HG02642 (cell line): ENCODE results near the gene ITIH4.
"Not testable (repeated sequence)": the region's sequence is repeated elsewhere in the genome, so short reads cannot be mapped to it uniquely, and the experiment has no call there.

Source experiments
- ATAC-seq: cut with Tn5 transposase; IDR thresholded peaks from one replicate; pipeline ENCODE4 v1.9.1; 2021; ENCODE audit warnings: mild to moderate bottlenecking; ENCODE audit not compliant: unreplicated experiment, poor library complexity

Gene ITIH4

DNA sequence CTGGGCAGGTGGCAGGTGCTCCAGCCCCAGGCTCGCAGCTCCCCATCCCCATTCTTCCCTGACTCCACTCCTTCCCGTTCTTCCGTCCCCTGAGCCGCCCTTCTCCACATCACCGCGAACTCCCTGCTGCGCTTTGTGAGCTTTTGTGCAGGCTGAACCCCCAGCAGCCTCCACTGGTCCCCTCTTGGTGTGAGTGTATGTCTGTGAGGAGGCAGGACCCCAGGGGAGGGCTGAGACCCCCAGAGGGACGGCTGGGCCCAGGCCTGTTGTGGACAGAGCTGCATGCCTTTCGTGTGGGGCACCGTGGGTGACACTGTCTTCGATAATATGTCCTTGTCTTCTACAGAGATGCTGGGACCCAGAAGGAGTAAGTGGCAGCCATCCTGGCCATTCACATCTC lies 43.2 kb downstream of the ITIH4 start:
- ATAC-seq = no peak

DNA sequence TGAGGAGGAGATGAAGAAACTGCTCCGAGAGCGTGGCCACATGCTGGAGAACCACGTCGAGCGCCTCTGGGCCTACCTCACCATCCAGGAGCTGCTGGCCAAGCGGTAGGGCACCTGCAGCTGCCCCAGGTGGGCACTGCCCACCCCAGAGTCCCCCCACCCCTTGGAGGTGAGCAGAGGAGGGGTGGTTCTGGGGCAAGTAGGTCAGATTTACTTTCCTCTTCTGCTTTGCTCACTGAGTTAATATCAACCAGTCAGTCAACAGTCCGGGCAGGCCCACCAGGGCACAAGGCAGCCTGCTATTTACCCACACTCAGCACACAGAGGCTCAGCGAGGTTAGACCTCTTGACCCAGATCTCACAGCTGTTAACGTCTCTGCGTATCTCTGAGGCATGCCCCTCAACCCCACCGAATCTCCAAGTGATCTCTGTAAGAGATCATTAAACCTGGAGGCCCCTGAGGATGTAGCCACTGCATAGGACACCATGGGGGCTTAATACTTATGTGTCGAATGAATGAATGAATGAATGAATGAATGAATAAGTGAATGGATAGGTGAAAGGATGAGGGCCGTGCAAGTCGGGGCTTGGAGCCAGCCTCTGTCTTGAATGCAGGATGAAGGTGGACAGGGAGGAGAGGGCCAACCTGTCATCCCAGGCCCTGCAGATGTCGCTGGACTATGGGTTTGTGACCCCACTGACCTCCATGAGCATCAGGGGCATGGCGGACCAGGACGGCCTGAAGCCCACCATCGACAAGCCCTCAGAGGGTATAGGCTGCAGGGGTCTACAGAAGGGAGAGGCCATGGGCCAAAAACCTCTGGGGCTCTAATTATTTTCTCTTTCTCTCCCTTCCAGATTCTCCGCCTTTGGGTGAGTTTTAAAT lies 43.9 kb downstream of the ITIH4 start:
- ATAC-seq = no peak

DNA sequence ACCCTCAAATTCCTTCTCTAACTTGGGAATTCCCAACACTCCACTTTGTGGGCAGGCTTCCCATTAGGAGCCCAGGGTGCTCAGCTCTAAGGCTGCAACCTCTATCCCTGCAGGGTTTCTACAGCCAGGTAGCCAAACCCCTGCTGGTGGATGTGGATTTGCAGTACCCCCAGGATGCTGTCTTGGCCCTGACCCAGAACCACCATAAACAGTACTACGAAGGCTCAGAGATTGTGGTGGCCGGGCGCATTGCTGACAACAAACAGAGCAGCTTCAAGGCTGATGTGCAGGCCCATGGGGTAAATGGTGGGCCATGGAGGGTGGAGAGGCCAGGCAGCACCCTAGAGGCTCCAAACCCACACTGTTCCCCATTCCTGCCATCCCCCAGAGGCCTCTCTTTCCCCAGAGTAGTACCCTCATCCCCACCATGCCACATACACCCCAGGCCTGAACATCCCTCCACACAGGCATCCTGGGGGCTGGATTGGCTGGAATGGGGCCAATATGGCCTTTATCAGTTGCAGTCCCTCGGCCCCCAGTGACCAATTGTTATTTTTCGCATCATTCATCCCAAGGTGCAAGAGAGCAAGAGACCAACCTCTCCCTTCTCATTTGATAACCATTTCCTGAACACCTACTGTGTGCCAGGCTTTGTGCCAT lies 45.4 kb downstream of the ITIH4 start:
- ATAC-seq = no peak

DNA sequence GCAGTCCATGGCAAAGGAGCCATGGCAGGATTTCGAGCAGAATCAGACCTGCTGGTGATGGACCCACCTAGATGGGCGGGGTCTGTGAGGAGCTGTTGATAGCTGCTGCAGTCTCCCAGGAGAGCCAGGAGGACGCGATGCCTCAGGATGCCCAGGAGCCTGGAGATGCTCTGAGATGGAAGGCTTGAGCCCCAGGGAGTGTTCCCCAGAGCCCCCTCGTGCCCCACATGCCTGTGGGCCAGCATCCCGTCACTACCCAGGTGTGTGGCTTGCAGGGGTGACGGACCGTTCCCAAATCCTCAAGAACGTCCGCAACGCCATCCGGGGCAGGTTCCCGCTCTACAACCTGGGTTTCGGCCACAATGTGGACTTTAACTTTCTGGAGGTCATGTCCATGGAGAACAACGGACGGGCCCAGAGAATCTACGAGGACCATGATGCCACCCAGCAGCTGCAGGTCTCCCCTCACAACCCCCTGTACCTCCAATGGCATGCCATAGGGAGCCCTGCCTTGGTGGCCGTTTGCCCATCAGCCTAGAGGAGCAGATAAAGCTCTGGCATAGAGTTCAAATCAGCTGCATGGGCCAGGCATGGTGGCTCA lies 46.4 kb downstream of the ITIH4 start:
- ATAC-seq = no peak

DNA sequence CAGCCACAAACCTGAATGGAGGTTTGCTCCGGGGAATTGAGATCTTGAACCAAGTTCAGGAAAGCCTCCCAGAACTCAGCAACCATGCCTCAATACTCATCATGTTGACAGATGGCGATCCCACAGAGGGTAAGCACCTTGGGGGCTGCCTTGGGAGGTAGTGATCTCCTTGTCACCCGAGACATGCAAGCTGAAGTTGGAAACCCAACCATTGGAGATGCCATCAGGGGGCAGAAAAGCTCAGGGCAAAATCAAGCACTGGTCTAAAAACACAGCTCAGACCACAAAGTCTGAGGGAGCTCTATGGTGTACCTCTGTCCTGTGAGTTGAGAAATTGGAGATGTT lies 47.3 kb downstream of the ITIH4 start:
- ATAC-seq = no peak

DNA sequence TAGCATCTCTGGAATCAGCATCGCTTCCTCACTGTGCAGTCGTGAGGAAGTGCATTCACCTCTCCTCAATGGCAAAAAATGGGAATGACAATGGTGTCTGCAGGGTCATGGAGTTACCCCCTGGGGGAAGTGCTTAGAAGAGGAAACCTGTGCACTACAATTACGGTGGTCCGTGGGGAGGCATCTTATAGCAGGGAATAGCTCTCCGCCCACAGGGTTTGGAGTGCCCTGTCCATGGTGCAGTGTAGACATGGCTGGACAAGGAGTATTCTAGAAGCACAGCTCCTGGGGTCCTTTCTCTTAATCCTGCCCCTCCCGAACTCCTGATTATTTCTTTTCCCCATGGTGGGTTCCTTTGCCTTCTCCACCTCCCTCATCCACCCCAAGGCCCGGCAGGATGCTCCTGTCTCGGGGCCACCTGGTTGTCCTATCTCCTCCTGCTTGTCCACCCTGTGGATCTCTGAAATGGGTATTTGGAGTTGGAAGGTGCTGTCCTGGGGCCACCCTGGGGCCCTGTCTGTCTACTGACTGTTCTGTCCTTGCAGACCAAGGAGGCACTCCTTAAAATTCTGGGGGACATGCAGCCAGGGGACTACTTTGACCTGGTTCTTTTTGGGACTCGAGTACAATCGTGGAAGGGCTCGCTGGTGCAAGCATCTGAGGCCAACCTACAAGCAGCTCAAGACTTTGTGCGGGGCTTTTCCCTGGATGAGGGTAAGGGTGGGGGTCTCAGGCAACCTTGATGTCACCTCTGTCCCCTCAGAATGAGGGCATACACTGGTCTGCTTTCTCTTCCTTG lies 47.9 kb downstream of the ITIH4 start:
- no peak for ATAC-seq

DNA sequence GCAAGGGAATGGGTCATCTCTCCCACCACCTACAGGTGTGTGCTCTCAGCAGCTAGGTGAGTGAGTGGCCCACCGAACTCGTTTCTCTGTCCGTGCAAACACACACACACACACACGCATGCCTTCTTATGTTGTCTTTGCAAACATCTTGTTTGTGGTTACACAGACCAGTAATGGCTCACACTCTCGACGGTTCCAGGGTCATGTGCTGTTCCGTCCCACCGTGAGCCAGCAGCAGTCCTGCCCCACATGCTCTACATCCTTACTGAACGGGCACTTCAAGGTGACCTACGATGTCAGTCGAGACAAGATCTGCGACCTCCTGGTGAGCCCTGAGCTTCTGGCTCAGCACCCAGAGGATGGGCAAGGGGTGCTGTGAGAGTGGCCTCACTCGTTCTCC lies 48.7 kb downstream of the ITIH4 start:
- no peak for ATAC-seq

DNA sequence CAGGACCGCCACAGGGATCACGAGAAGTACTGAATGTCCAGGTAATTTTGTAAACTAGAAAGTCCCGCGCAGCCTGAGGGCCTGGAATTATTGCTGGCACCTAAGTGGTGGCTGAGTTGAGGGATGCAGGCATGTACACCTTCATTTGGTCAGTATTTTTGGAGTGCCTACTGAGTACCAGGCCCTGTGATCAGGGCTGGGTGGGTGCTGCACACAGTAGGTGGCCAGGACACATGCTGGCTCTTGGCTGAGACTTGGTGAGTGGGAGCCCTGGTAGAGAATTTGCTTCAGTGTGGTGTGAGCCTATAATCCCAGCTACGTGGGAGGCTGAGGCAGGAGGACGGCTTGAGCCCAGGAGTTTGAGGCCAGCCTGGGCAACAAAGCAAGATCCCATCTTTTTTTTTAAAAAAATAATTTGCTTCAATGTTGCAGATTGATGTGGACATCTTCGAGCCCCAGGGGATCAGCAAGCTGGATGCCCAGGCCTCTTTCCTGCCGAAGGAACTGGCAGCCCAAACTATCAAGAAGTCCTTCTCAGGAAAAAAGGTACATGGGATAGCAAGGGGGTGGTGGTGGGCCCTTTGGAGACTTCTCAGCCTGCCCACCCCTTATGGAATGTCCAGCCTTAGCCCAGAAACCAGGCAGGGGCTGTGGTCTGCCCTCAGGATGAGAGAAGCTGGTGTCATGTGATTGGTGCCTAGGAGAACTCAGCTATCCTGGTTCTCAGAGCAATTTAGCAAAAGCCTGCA lies 50.5 kb downstream of the ITIH4 start:
- ATAC-seq = peak; percentile 14

DNA sequence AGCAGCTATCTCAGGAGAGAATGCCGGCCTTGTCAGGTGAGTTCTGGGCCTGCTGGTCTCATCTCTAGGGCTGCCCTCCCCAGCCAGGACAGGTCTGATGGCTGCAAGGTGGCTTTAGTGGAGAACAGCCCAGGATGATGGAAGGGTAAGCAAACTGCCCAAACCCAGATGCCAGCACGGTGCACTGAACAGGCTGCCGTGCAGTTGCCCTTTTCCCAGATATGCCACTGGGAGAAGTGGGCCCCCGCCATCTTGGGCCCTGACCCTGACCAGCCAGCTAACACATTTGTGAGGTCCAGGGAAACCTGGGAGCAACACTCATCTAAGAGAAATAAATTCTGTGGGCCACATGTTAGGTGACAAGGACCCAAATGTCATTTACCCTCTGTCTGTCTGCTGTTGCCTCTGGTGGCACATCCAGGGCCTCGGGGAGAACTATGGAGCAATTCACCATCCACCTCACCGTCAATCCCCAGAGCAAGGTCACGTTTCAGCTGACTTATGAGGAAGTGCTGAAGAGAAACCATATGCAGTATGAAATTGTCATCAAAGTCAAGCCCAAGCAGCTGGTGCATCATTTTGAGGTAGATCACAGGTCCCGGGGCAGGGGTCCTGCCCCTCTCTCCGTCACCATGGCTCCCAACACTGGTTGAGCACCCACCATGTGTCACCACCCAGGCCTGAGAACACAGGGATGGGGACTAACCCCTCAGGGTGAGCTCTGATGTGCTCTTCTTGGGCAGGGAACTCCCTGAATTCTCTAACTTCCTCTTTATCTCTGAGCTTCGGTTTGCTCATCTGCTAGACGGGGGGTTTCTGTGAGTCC lies 51.2 kb downstream of the ITIH4 start:
- ATAC-seq = peak; percentile 76

DNA sequence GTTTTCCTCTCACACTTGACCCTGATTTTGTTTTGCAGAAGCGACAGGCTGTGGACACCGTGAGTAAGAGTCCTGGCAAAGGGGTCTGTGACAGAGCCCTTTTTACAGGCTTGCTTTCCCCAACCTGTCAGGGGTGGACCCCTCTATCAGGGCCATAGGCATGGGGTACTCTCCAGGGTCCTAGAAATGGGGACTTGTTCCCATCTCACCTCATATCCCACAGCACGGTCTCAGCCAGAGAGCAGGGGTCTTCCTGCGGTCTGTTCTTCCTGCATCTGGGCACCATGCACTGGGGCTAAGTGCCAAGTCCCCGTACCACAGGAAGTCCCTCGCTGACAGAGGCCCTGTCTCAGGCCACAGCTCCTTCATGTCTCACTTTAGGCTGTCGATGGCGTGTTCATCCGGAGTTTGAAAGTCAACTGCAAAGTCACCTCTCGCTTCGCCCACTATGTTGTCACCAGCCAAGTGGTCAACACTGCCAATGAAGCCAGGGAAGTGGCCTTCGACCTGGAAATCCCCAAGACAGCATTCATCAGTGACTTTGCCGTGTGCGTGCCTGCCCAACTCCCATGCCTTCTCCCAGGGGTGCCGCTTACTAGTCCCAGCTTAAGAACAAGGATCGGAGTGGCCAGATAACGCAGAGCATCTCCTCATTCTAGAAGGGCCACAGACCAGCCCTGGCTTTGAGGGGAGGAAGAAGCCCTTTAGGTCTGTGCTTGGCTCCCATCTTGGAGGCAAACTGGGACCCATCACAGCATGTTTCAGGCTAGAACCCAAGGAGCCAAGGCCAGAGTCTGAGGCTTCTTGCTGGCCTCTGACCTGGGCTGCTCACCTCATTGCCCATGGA lies 52.3 kb downstream of the ITIH4 start:
- ATAC-seq = no peak

DNA sequence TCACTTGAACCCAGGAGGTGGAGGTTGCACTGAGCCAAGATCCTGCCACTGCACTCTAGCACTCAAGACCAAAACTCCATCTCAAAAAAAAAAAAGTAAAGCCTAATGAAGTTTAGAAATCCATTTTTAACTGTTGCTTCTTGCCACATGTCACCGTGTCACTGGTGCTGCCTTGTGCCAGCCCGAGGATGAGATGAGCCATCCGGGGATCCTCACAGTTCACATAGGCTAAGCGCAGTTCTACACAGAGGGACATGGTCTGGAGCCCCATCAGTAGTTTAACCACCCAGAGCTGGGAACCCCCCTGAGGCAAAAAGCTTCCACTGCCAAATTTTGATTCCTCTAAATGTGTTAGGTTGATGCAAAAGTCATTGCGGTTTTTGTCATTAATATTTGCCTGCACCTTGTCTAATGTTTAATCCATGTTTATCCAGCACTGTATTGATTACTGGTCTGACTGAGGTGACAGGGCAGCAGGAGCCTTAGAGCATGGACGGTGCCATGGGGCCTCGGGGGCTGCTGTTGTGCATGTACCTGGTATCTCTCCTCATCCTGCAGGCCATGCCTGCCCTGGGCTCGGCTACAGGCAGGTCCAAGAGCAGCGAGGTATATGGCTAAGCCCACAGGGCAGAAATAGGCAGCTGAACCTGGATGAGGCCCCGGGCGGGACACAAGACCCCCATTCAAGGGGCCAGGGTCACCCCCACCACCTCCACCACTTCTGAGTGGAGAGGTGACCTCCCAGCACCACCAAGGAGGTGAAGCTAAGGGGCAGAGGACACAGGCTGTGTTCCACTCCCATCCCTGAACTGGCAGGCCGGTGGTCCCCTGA lies 53.1 kb downstream of the ITIH4 start, which contains the start of gene ITIH1:
ITIH1 (plus strand) TSS at position 473 of the 832 bp plus-strand sequence; CDS start at position 490, 17 bp downstream.
- ATAC-seq = no peak

DNA sequence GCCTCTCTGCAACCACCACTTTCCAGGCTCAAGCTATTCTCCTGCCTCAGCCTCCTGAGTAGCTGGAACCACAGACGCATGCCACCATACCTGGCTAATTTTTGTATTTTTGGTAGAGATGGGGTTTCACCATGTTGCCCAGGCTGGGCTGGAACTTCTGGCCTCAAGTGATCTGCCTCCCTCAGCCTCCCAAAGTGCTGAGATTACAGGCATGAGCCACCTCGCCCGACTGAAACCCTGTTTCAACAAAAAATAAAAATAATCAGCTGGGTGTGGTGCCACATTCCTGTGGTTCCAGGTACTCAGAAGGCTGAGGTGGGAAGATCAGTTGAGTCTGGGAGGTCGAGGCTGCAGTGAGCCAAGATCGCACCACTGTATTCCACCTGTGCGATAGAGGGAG lies 54.0 kb downstream of the ITIH4 start:
- ATAC-seq = not testable (repeated sequence)

DNA sequence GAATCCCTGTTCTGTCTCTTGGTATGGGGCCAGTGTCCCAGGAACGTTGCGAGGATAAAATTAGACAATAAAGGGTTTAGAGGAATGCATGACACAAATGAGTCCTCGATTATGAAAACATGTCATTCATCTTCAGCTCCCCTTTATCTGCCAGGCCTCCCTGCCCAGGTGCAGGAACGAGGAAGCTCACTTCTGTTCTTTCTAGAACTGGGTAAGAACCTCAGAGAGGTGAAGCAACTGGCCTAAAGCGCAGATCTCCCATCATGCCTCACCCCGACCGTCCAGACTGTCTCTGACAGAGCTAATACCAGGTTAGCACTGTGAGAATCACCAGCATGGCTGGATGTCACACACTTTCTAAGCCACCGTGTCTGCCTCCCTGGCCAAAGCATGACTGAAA lies 54.6 kb downstream of the ITIH4 start:
- no peak for ATAC-seq

DNA sequence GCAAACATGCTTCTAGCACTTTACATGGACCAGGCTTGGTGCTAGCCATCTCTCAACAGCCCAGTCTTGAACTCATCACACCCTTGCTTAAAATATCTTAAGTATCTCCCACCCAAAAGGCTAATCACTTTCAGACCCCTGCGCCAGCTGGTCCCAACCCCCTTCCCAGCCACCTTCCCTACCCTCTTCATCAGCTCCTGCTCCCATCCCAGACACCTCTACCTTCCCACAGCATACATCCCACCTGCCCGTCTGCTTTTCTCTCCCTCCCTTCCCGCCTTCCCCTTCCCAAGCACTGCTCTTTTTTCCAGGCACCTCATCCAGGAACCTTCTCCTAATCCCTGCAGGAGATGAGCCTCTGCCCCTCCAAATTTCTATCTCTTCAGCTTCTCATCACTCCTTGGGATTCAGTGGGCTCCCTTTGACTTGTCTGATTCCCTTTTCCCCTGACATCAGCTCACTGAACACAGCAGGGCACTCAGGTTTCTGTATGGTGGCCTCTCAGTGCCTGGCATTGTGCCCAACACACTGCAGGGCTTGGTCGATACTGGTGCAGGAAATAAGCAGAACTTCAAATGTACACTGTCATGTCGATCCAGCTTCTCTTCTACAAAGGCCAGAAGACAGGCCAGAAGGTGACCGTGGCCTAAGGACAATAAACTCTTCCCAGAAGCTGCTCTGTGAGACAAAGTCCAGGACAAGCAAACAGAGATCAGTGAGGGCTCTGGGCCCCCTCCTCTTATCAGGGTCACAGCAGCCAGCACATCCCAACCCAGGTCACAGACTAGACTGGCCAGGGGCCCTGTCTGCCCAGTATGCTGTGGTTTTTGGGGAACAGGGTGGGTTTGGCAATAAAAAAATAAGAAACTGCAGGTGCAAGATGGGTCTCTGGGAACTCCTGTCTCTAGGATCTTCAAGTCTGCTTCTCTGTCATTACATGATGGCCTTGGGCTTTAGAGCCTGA lies 55.3 kb downstream of the ITIH4 start:
- ATAC-seq = no peak

DNA sequence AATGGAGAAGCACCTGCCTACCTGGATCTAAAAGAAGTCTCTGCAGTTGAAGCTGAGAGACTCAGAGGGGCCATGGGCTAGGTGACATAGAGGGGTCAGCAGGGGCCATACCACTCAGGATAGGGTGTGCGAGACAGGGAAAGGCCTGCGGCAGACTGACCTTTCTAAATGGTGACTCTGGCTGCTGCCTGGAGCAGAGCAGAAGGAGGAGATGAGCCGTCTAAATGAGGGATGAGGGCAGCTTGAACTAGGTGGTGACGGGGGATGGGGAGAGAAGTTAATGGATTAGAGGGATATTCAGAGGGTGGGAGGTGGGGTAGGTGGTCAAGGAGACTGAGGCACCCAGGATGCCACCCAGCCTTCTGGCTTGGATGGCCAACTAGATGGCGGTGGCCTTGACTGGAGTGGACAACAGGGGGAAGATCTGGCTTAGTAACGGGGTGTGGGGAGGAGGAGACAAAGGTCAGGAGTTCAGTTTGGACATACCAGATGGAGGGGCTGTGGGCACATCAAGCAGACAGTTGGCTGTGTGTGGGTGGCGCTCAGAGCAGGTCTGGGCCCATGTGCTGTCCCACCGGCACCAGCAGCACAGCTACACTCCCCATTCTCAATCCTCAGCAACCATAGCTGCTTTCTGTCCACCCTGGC lies 56.3 kb downstream of the ITIH4 start:
- ATAC-seq = no peak
